ENCODE measurements around the gene WDR27. TPM values are rescaled to one million over a fixed set of nuclear protein-coding genes. Genes with fewer than 3 reads are reported as not detected.
"Not testable (repeated sequence)": the region's sequence is repeated elsewhere in the genome, so short reads cannot be mapped to it uniquely, and the experiment has no call there.

Gene WDR27
- total RNA-seq, 1 experiment from 2014 or later, result 77.9 TPM

DNA sequence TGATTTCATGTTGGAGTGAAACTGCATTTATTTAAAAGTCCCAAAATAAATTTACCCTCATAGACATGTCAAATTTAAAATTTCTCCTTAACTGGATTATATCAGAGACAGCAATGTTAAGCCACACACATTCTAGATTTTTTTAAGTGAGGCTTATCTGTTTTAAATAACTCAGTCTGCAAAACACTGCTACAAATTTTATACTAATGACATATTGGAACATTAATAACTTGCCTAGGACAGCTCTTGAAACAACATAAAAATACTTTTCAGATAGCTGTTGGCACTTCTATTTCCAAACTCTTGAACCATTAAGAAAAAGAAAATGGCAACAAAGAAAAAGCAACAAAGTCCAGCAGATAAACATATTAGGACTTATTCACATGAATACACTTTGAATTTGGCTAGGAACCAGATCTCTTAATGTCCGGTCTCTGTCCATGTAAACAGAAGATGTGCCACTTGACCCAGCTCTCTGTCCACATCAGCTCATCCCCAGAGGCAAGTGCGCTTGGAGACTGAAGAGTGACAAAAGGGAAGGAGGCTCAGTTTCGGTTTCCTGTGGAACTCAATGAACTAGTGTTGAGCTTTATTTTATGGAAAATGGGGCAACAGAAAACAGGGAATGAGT lies 228.9 kb downstream of the WDR27 start:
- TF ChIP-seq, protein P1, sequence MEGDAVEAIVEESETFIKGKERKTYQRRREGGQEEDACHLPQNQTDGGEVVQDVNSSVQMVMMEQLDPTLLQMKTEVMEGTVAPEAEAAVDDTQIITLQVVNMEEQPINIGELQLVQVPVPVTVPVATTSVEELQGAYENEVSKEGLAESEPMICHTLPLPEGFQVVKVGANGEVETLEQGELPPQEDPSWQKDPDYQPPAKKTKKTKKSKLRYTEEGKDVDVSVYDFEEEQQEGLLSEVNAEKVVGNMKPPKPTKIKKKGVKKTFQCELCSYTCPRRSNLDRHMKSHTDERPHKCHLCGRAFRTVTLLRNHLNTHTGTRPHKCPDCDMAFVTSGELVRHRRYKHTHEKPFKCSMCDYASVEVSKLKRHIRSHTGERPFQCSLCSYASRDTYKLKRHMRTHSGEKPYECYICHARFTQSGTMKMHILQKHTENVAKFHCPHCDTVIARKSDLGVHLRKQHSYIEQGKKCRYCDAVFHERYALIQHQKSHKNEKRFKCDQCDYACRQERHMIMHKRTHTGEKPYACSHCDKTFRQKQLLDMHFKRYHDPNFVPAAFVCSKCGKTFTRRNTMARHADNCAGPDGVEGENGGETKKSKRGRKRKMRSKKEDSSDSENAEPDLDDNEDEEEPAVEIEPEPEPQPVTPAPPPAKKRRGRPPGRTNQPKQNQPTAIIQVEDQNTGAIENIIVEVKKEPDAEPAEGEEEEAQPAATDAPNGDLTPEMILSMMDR (IDR thresholded peaks at IDR 0.05; ENCODE audit: unreplicated experiment), result no peak
- H3K4me1 Mint-ChIP-seq (ENCODE audit: low read depth, unreplicated experiment), result no peaks in the 10 kb centered on the region
- intact Hi-C loops (cut with micrococcal nuclease; ENCODE audit: unreplicated experiment), result no loop called here
- CTCF ChIA-PET, result no interaction called here
- H3K9me3 Mint-ChIP-seq (ENCODE audit: low read depth, unreplicated experiment), result peaks cover 20% of the 10 kb centered on the region
- H3K27me3 Mint-ChIP-seq (ENCODE audit: unreplicated experiment), result no peaks in the 10 kb centered on the region
- BruUV-seq (replicated peaks), result no TSS peak
- H3K4me3 Mint-ChIP-seq (ENCODE audit: low read depth, unreplicated experiment), result no peak overlapping the region
- H3K36me3 Mint-ChIP-seq (ENCODE audit: insufficient read depth, unreplicated experiment), result no peaks in the 10 kb centered on the region
- no peak overlapping the region for H3K27ac Mint-ChIP-seq (ENCODE audit: unreplicated experiment)
- DNase-seq, result no peak

DNA sequence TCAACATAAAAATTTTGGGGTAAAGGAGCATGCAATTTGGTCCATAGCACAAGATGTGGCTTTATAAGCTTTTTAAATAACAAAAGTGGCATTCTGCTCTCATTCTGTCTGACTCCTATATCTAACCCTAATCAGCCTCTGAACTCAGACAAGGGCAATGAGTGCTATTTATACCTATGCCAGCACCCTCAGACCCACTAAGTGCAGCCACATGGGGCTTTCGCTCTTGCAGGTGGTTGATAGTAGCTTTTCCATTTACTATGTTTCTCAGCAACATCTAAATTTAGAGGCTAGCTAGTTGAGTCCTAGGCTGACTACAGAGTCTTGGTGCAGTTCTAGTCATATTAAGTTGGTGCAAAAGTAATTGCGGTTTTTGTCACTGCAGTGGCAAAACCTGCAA lies 231.0 kb downstream of the WDR27 start:
- intact Hi-C loops (cut with micrococcal nuclease; ENCODE audit: unreplicated experiment), result no loop called here
- H3K9me3 Mint-ChIP-seq (ENCODE audit: low read depth, unreplicated experiment), result peaks cover 22% of the 10 kb centered on the region
- CTCF ChIA-PET, result interaction anchor here (0.7 kb wide), 1 partner anchor 451 kb away, joined by 3 read pairs; no protein-coding TSS in a partner anchor
- no peaks in the 10 kb centered on the region for H3K4me1 Mint-ChIP-seq (ENCODE audit: low read depth, unreplicated experiment)
- no peaks in the 10 kb centered on the region for H3K27me3 Mint-ChIP-seq (ENCODE audit: unreplicated experiment)
- H3K4me3 Mint-ChIP-seq (ENCODE audit: low read depth, unreplicated experiment), result no peak overlapping the region
- TF ChIP-seq, protein P1 (IDR thresholded peaks at IDR 0.05; ENCODE audit: unreplicated experiment), result no peak
- H3K27ac Mint-ChIP-seq (ENCODE audit: unreplicated experiment), result no peak overlapping the region
- no TSS peak for BruUV-seq (replicated peaks)
- no peak for DNase-seq
- no peaks in the 10 kb centered on the region for H3K36me3 Mint-ChIP-seq (ENCODE audit: insufficient read depth, unreplicated experiment)

DNA sequence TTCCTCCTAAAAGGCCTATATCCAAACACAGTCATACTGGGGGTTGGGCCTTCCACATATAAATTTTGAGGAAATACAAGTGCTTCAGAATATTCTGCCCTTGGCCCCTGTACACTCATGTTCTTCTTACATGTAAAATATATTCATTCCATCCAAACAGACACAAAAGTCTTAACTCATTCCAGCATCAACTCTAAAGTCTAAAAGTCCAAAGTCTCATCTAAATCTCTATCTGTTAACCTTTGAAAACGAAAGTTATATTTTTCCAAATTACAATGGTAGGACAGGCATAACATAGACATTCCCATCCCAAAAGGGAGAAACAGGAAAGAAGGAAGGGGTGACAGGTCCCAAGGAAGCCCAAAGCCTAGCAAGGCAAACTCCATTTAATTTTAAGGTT lies 232.8 kb downstream of the WDR27 start:
- TF ChIP-seq, protein P1 (IDR thresholded peaks at IDR 0.05; ENCODE audit: unreplicated experiment), result no peak
- Mint-ChIP-seq H3K4me1 (ENCODE audit: low read depth, unreplicated experiment) (no peaks in the 10 kb centered on the region), H3K27ac (ENCODE audit: unreplicated experiment) (no peak overlapping the region), H3K36me3 (ENCODE audit: insufficient read depth, unreplicated experiment) (no peaks in the 10 kb centered on the region), H3K9me3 (ENCODE audit: low read depth, unreplicated experiment) (peaks cover 20% of the 10 kb centered on the region), H3K4me3 (ENCODE audit: low read depth, unreplicated experiment) (no peak overlapping the region), H3K27me3 (ENCODE audit: unreplicated experiment) (no peaks in the 10 kb centered on the region)
- no peak for DNase-seq
- CTCF ChIA-PET, result no interaction called here
- BruUV-seq (replicated peaks), result no TSS peak
- intact Hi-C loops (cut with micrococcal nuclease; ENCODE audit: unreplicated experiment), result no loop called here

DNA sequence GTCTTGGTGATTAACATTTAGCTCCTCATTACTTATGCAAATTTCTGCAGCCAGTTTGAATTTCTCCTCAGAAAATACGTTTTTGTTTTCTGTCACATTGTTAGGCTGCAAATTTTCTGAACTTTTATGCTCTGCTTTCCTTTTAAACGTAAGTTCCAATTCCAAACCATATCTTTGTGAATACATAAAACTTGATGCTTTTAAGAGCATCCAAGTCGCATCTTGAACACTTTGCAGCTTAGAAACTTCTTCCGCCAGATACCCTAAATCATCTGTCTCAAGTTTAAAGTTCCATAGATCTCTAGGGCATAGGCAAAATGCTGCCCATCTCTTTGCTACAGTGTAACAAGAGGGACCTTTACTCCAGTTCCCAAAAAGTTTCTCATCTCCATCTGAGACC lies 234.1 kb downstream of the WDR27 start:
- BruUV-seq (replicated peaks); DNase-seq; H3K4me3 Mint-ChIP-seq (ENCODE audit: low read depth, unreplicated experiment); H3K27me3 Mint-ChIP-seq (ENCODE audit: unreplicated experiment); CTCF ChIA-PET; H3K4me1 Mint-ChIP-seq (ENCODE audit: low read depth, unreplicated experiment); intact Hi-C loops (cut with micrococcal nuclease; ENCODE audit: unreplicated experiment); H3K36me3 Mint-ChIP-seq (ENCODE audit: insufficient read depth, unreplicated experiment); H3K27ac Mint-ChIP-seq (ENCODE audit: unreplicated experiment): not testable (repeated sequence)
- H3K9me3 Mint-ChIP-seq (ENCODE audit: low read depth, unreplicated experiment), result peaks cover 20% of the 10 kb centered on the region

DNA sequence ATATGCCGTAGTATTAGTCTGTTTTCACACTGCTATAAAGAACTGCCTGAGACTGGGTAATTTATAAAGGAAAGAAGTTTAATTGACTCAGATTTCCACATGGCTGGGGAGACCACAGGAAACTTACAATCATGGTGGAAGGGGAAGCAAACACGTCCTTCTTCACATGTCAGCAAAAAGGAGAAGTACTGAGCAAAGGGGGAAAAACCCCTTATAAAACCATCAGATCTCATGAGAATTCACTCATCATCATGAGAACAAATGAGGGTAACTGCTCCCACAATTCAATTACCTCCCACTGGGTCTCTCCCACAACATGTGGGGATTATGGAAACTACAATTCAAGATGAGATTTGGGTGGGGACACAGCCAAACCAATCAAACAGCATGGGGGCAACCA lies 235.6 kb downstream of the WDR27 start:
- H3K27ac Mint-ChIP-seq (ENCODE audit: unreplicated experiment); CTCF ChIA-PET; H3K27me3 Mint-ChIP-seq (ENCODE audit: unreplicated experiment); intact Hi-C loops (cut with micrococcal nuclease; ENCODE audit: unreplicated experiment); H3K36me3 Mint-ChIP-seq (ENCODE audit: insufficient read depth, unreplicated experiment); H3K4me3 Mint-ChIP-seq (ENCODE audit: low read depth, unreplicated experiment); DNase-seq; BruUV-seq (replicated peaks); H3K4me1 Mint-ChIP-seq (ENCODE audit: low read depth, unreplicated experiment): not testable (repeated sequence)
- peaks cover 26% of the 10 kb centered on the region for H3K9me3 Mint-ChIP-seq (ENCODE audit: low read depth, unreplicated experiment)

Measured in Calu3 (cell line).